ENCODE results near the gene PPP3R1.

The PPP3R1 gene

DNA sequence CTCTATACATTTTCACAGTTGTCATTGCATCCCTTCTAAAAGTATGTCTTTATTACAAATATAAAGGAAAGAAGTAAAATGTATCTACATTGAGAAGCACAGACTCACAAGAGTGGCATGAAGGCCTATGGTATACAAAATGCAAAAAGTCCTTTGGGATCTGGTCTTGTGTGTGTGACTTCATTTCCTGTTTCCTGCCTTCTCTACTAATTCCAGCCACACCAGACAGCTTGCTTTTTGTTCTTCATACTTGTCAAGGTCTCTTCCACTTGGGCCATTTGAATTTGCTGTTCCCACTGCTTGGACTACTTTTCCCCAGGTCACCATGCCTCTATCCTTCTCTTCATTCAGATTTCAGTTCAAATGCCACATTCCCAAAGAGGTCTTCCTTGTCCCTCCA lies 101.3 kb downstream of the PPP3R1 start:
- DNase-seq (ENCODE audit: low read depth in 2 of 2): no peak

DNA sequence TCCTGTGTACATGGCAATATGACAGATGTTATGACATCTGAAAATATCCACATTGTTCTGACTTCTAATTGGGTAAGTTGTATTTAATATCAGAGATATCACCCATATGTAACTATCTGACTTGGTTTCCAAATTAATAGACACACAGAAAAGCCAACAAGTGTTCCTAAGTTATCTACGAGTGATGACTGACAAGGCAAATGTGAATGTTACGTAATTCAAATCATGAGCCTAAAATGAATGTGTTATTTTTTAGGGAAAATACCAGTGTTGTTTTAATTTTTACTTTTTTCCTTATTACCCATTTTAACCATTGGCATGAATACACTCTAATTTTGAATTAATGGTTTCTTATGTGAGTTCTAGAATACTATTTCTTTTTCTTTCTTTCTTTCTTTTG lies 110.5 kb downstream of the PPP3R1 start:
- DNase-seq (ENCODE audit: low read depth in 2 of 2): no peak

DNA sequence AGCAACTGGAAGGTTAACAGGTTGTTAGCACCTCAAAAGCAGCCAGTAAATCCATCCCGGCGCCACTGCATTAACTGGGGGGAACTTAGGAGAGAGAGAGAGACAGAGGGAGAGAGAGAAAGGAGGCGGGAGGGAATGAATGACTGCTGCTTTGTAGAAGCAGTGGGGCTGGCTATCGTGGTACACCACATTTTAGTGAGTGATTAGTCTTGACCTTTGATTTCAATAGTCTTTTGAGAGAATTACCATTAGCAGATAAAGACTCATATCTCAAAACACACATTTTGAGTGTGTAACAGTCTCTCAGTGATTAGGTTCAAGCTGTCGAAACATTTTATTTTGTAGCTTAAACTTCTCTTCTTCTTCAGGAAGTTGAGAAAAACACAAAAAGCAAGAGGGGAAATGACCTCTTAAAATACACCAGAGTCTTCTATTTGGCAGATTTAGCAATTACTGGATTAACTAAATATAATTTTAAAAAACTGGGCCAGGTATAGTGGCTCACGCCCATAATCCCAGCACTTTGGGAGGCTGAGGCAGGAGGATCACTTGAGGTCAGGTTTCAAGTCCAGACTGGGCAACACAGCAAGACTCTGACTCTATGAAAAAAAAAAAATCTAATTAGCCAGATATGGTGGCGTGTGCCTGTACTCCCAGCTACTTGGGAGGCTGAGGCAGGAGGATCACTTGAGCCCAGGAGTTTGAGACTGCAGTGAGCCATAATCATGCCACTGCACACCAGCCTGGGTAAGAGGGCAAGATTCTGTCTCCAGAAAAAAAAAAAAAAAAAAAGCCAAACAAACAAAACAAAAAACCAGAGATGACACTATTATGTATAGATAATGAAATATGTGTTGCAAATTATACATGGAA lies 116.6 kb downstream of the PPP3R1 start:
- no peak for DNase-seq (ENCODE audit: low read depth in 2 of 2)

DNA sequence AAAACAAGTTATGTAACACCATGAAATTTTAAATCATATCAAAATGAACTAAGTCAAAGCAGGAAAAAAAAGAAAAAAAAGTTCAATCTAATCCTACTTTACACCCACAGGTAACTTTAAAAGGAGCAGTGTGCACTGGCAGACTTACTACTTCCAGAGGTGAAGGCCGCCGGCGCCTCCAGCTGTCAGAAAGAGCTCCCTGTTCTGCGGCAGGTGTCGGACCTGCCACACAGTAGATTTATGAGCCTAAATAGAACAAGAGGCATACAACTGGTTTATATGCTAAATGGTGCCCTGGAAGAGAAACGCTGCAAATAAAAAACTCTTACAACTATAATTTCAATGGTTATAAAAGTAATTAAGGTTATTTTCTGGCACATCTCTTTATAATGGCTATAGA lies 117.8 kb downstream of the PPP3R1 start:
- DNase-seq (ENCODE audit: low read depth in 2 of 2): no peak

DNA sequence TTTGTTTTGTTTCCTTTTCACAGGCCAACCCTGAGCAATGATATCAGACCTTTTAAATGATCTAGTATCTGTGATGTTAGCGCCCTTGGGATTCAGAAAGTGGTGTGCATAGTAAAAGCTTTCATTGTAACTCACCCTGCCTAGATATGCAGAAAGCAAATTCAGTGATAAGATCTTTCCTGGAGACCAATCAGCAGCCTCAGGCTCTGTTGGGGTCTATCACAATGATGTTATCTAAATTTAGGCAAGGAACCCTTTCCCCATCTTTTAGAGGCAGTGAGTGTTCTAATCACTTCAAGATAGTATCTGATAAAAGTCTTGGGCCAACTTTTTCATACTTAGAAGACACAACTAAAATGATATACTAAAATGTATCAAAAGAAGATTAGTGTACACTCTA lies 118.2 kb downstream of the PPP3R1 start:
- DNase-seq (ENCODE audit: low read depth in 2 of 2): no peak

Measured in stimulated activated CD4-positive, alpha-beta T cell treated with anti-CD3 and anti-CD28 coated beads, Interleukin-12 subunit alpha, Interleukin-12 subunit beta, amount 100 ng/mL, for 24 hours (primary cell).